ENCODE measurements around the gene ADAMTS1. TPM values are rescaled to one million over a fixed set of nuclear protein-coding genes. Genes with fewer than 3 reads are reported as not detected.

Gene ADAMTS1
- total and polyA plus RNA-seq, 2 of the 4 experiments (the other 2 are of a cell fraction), result 116 to 317 TPM

DNA sequence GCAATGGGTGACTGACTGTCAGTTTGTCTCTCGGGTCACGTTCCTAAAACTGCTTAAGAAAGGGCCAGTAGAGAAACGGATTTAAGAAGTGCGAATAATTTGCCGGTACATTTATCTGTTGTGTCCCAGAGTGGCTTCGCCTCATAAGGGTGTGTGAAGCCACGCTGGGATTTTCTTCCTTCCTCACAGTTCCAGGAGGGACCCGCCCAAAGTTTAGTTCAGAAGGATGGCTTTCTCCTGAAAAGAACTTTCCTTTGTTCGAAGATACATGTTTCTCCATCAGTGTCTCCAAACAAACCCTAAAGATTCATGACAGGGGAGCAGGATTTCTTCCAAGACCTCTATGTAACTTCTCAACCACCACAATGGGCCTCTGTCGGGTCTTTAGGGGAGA lies 49.8 kb downstream of the ADAMTS1 start:
- Histone ChIP-seq H3K4me3 (ENCODE audit: insufficient read depth, low read depth, low read length) (no peak overlapping the region), H2BK120ac (ENCODE audit: low read depth, low read length) (peak overlapping the region; percentile 58), H3K36me3 (ENCODE audit: control insufficient read depth, insufficient read depth, low read length) (no peaks in the 10 kb centered on the region), H4K5ac (ENCODE audit: low read depth, low read length) (peak overlapping the region; percentile 18), H4K20me1 (ENCODE audit: insufficient read depth, low read length) (no peaks in the 10 kb centered on the region), H2BK20ac (ENCODE audit: low read depth, low read length) (peak overlapping the region; percentile 57; the same call in 1 of the 2 replicates), H3K23ac (ENCODE audit: low read depth, low read length) (peak overlapping the region; percentile 63; the same call in 1 of the 2 replicates), H3K9me3 (ENCODE audit: control insufficient read depth, insufficient read depth, low read length) (peaks cover 7% of the 10 kb centered on the region), H3K27ac (ENCODE audit: insufficient read depth, low read length) (peak overlapping the region; percentile 27; the same call in 1 of the 2 replicates), H3K56ac (ENCODE audit: extremely low read depth, insufficient read depth, low read length) (no peak overlapping the region), H2AK9ac (replicated peaks; ENCODE audit: low read depth, low read length, poor library complexity) (no peak overlapping the region), H3K27me3 (ENCODE audit: control insufficient read depth, insufficient read depth, low read length) (no peaks in the 10 kb centered on the region), H3K79me1 (ENCODE audit: low read depth in 1 of 2, low read length in 2 of 2) (no peaks in the 10 kb centered on the region), H2AK5ac (ENCODE audit: low read depth, low read length) (peak overlapping the region; percentile 57; the same call in 1 of the 2 replicates), H3K14ac (replicated peaks; ENCODE audit: low read depth, low read length) (no peak overlapping the region), H4K91ac (ENCODE audit: insufficient read depth, low read depth, low read length) (peak overlapping the region; percentile 82; the same call in 1 of the 2 replicates), H2AFZ (replicated peaks; ENCODE audit: low read length, poor library complexity) (no peak overlapping the region), H3K4me1 (ENCODE audit: control insufficient read depth, insufficient read depth, low read length) (peaks cover 15% of the 10 kb centered on the region), H2BK5ac (ENCODE audit: low read depth, low read length, poor library complexity, severe bottlenecking) (peak overlapping the region; percentile 21), H3K9me1 (ENCODE audit: insufficient read depth, low read length) (no peaks in the 10 kb centered on the region), H3K4me2 (ENCODE audit: low read depth, low read length) (no peak overlapping the region), H4K8ac (ENCODE audit: low read depth in 2 of 2, low read length in 2 of 2) (peak overlapping the region; percentile 59 to 73; a peak in 3 of 4 replicates), H3K4ac (ENCODE audit: low read depth, low read length) (peak overlapping the region; percentile 66), H2BK15ac (ENCODE audit: low read depth, low read length) (peak overlapping the region; percentile 91; the same call in 2 of the 3 replicates), H3K18ac (ENCODE audit: low read depth, low read length) (peak overlapping the region; percentile 55), H3K9ac (ENCODE audit: low read depth, low read length) (no peak overlapping the region; the same call in 1 of the 2 replicates)
- BruUV-seq (replicated peaks), result no TSS peak
- TF ChIP-seq CTCF (conservative IDR thresholded peaks at IDR 0.05; ENCODE audit: low read depth, low read length), result no peak
- TF ChIP-seq POLR2A (IDR thresholded peaks at IDR 0.05; ENCODE audit: low read depth, low read length), result peak; percentile 53
- intact Hi-C loops (cut with micrococcal nuclease) (no loop called here), dilution Hi-C loops (cut with HindIII; ENCODE audit: low sequenced_read_pairs, unreplicated experiment) (no loop called here), in situ Hi-C loops (cut with MboI; ENCODE audit: low sequenced_read_pairs) (no loop called here)
- ATAC-seq (ENCODE audit: low read depth) (no peak), DNase-seq (no peak)
- ChIA-PET CTCF (no interaction called here), POLR2A (ENCODE audit: unreplicated experiment) (interaction anchor here (0.6 kb wide), 1 partner anchor 885 kb away, joined by 3 read pairs; no protein-coding TSS in a partner anchor)
- 90% methylated on average over 5 of the region's 10 CpGs; no CpG with 5 or more reads in 1 of the 2 experiments for WGBS, 2 experiments (ENCODE audit: extremely low coverage in 2 of 2, insufficient read length in 1 of 2)
